ENCODE data around the gene RNF157. TPM values are rescaled to one million over a fixed set of nuclear protein-coding genes. Genes with fewer than 3 reads are reported as not detected.
A peak's percentile ranks its signal among the peaks of the same experiment; 100 is the strongest.

Gene RNF157
- total and polyA plus RNA-seq, 2 of the 4 experiments (the other 2 are of a cell fraction) = 0.54 to 1.3 TPM

- H4K91ac ChIP-seq (ENCODE audit: insufficient read depth, low read depth, low read length) = no peak overlapping the region
- dilution Hi-C loops (cut with HindIII; ENCODE audit: low sequenced_read_pairs, unreplicated experiment) (no loop called here), intact Hi-C loops (cut with micrococcal nuclease) (no loop called here), in situ Hi-C loops (cut with MboI; ENCODE audit: low sequenced_read_pairs) (no loop called here)
- peaks cover 18% of the 10 kb centered on the region for H3K9me1 ChIP-seq (ENCODE audit: insufficient read depth, low read length)
- H4K5ac ChIP-seq (ENCODE audit: low read depth, low read length) = peak overlapping the region; percentile 13; the same call in 1 of the 2 replicates
- ChIA-PET POLR2A (ENCODE audit: unreplicated experiment) (no interaction called here), CTCF (interaction anchor here (0.5 to 0.6 kb wide), 3 partner anchors 11 to 226 kb away, joined by 3 to 4 read pairs (median 3); no protein-coding TSS in a partner anchor)
- DNase-seq (peak; percentile 99), ATAC-seq (ENCODE audit: low read depth) (peak; percentile 92)
- no peaks in the 10 kb centered on the region for H3K36me3 ChIP-seq (ENCODE audit: control insufficient read depth, insufficient read depth, low read length)
- no peaks in the 10 kb centered on the region for H3K9me3 ChIP-seq (ENCODE audit: control insufficient read depth, insufficient read depth, low read length)
- peak overlapping the region; percentile 9; the same call in 1 of the 2 replicates for H2BK20ac ChIP-seq (ENCODE audit: low read depth, low read length)
- H4K20me1 ChIP-seq (ENCODE audit: insufficient read depth, low read length) = no peaks in the 10 kb centered on the region; the same call in 1 of the 2 replicates
- no peak overlapping the region for H3K9ac ChIP-seq (ENCODE audit: low read depth, low read length)
- no peak overlapping the region for H3K56ac ChIP-seq (ENCODE audit: extremely low read depth, insufficient read depth, low read length)
- H2AK5ac ChIP-seq (ENCODE audit: low read depth, low read length) = no peak overlapping the region
- H2AFZ ChIP-seq (replicated peaks; ENCODE audit: low read length, poor library complexity) = peak overlapping the region; percentile 60
- H3K27ac ChIP-seq (ENCODE audit: insufficient read depth, low read length) = peak overlapping the region; percentile 18; the same call in 1 of the 2 replicates
- peak overlapping the region; percentile 46; the same call in 1 of the 2 replicates for H3K18ac ChIP-seq (ENCODE audit: low read depth, low read length)
- BruUV-seq (replicated peaks) = no TSS peak
- 50% methylated on average over 2 of the region's 11 CpGs; no CpG with 5 or more reads in 1 of the 2 experiments for WGBS, 2 experiments (ENCODE audit: extremely low coverage in 2 of 2, insufficient read length in 1 of 2)
- peak overlapping the region; percentile 52; the same call in 1 of the 2 replicates for H3K4me2 ChIP-seq (ENCODE audit: low read depth, low read length)
- H3K4me1 ChIP-seq (ENCODE audit: control insufficient read depth, insufficient read depth, low read length) = peaks cover 14% of the 10 kb centered on the region
- H3K14ac ChIP-seq (replicated peaks; ENCODE audit: low read depth, low read length) = 0 out of 2 replicates have a peak overlapping the region, but pooled peaks have one; percentile 11
- peak overlapping the region; percentile 43; the same call in 1 of the 2 replicates for H2BK120ac ChIP-seq (ENCODE audit: low read depth, low read length)
- H3K4ac ChIP-seq (ENCODE audit: low read depth, low read length) = peak overlapping the region; percentile 19
- no peaks in the 10 kb centered on the region; a peak in 1 of 4 replicates for H3K79me1 ChIP-seq (ENCODE audit: low read depth in 1 of 2, low read length in 2 of 2)
- H3K4me3 ChIP-seq (ENCODE audit: insufficient read depth, low read depth, low read length) = no peak overlapping the region
- H2BK15ac ChIP-seq (ENCODE audit: low read depth, low read length) = peak overlapping the region; percentile 43; the same call in 1 of the 3 replicates
- H2AK9ac ChIP-seq (replicated peaks; ENCODE audit: low read depth, low read length, poor library complexity) = peak overlapping the region; percentile 60
- H3K27me3 ChIP-seq (ENCODE audit: control insufficient read depth, insufficient read depth, low read length) = no peaks in the 10 kb centered on the region
- TF ChIP-seq MAZ (IDR thresholded peaks at IDR 0.05; ENCODE audit: borderline replicate concordance, low read depth, low read length) (0 out of 2 replicates have a peak, but pooled peaks have one; percentile 14), CEBPB (IDR thresholded peaks at IDR 0.05; ENCODE audit: low read depth, low read length) (peak; percentile 98), FOS (IDR thresholded peaks at IDR 0.05; ENCODE audit: low read depth, low read length) (peak; percentile 98), RAD21 (IDR thresholded peaks at IDR 0.05; ENCODE audit: low read length) (no peak), MAFK (IDR thresholded peaks at IDR 0.05; ENCODE audit: low read depth, low read length) (no peak), BHLHE40 (IDR thresholded peaks at IDR 0.05; ENCODE audit: low read depth, low read length) (peak; percentile 99), NFE2L2 (IDR thresholded peaks at IDR 0.05; ENCODE audit: low read depth, low read length) (peak; percentile 83), RCOR1 (IDR thresholded peaks at IDR 0.05; ENCODE audit: insufficient replicate concordance, low read length) (peak; percentile 48), SMC3 (IDR thresholded peaks at IDR 0.05; ENCODE audit: low read depth, low read length) (peak; percentile 15; the same call in 1 of the 2 replicates)
- no peak overlapping the region for H3K23ac ChIP-seq (ENCODE audit: low read depth, low read length)
- H2BK5ac ChIP-seq (ENCODE audit: low read depth, low read length, poor library complexity, severe bottlenecking) = peak overlapping the region; percentile 77
- H4K8ac ChIP-seq (ENCODE audit: low read depth in 2 of 2, low read length in 2 of 2) = peak overlapping the region in 1 of 2 experiments; percentile 32; a peak in 1 of 4 replicates
Observed at GRCh38 chr17:76252040-76252954, 12.0 kb upstream of the RNF157 start.

Data from IMR-90 (cell line).